Measurements from ENCODE around the gene SLC34A1.
"Not testable (repeated sequence)": the region's sequence is repeated elsewhere in the genome, so short reads cannot be mapped to it uniquely, and the experiment has no call there.

Gene SLC34A1

GRCh38 chr5:177419046-177419445 is 34.8 kb downstream of the SLC34A1 start:
- Histone ChIP-seq H3K36me3 (ENCODE audit: insufficient read depth, low read length) (no peaks in the 10 kb centered on the region), H3K9me3 (ENCODE audit: insufficient read depth, low read depth, low read length) (no peaks in the 10 kb centered on the region), H3K4me2 (ENCODE audit: low read depth, low read length, poor library complexity, severe bottlenecking) (no peak overlapping the region), H3K4me3 (ENCODE audit: low read length, poor library complexity, severe bottlenecking) (no peak overlapping the region), H3K9me2 (replicated peaks; ENCODE audit: low read depth, low read length) (no peaks in the 10 kb centered on the region), H3F3A (ENCODE audit: low read depth) (no peaks in the 10 kb centered on the region), H3K27me3 (ENCODE audit: insufficient read depth, low read length, poor library complexity, severe bottlenecking) (no peaks in the 10 kb centered on the region), H2AFZ (ENCODE audit: low read length) (no peak overlapping the region), H3K4me1 (ENCODE audit: insufficient read depth, low read length, poor library complexity, severe bottlenecking) (no peaks in the 10 kb centered on the region), H3K9ac (ENCODE audit: low read depth, low read length, poor library complexity, severe bottlenecking) (no peak overlapping the region), H3K79me2 (ENCODE audit: insufficient read depth, low read length) (no peaks in the 10 kb centered on the region), H4K20me1 (ENCODE audit: insufficient read depth, low read length, poor library complexity, severe bottlenecking) (no peaks in the 10 kb centered on the region)
- no peak for TF ChIP-seq EZH2phosphoT487 (IDR thresholded peaks at IDR 0.05; ENCODE audit: borderline replicate concordance)
- no peak for TF ChIP-seq CTCF (conservative IDR thresholded peaks at IDR 0.05; ENCODE audit: low read length)

- H3F3A ChIP-seq (ENCODE audit: low read depth); H3K9me2 ChIP-seq (replicated peaks; ENCODE audit: low read depth, low read length); H3K27me3 ChIP-seq (ENCODE audit: insufficient read depth, low read length, poor library complexity, severe bottlenecking); H3K79me2 ChIP-seq (ENCODE audit: insufficient read depth, low read length); H3K9me3 ChIP-seq (ENCODE audit: insufficient read depth, low read depth, low read length); H3K9ac ChIP-seq (ENCODE audit: low read depth, low read length, poor library complexity, severe bottlenecking); H3K36me3 ChIP-seq (ENCODE audit: insufficient read depth, low read length); H3K4me1 ChIP-seq (ENCODE audit: insufficient read depth, low read length, poor library complexity, severe bottlenecking); H3K4me3 ChIP-seq (ENCODE audit: low read length, poor library complexity, severe bottlenecking); H4K20me1 ChIP-seq (ENCODE audit: insufficient read depth, low read length, poor library complexity, severe bottlenecking); H2AFZ ChIP-seq (ENCODE audit: low read length); H3K4me2 ChIP-seq (ENCODE audit: low read depth, low read length, poor library complexity, severe bottlenecking): not testable (repeated sequence)
These were observed 36.2 kb downstream of the SLC34A1 start for GRCh38 chr5:177420472-177420871.

GRCh38 chr5:177421062-177421798 is 37.0 kb downstream of the SLC34A1 start:
- H3K4me1 ChIP-seq (ENCODE audit: insufficient read depth, low read length, poor library complexity, severe bottlenecking) = peaks cover 4% of the 10 kb centered on the region
- H3K9me2 ChIP-seq (replicated peaks; ENCODE audit: low read depth, low read length) = no peaks in the 10 kb centered on the region
- no peaks in the 10 kb centered on the region for H3F3A ChIP-seq (ENCODE audit: low read depth)
- H3K4me2 ChIP-seq (ENCODE audit: low read depth, low read length, poor library complexity, severe bottlenecking) = no peak overlapping the region
- H3K36me3 ChIP-seq (ENCODE audit: insufficient read depth, low read length) = no peaks in the 10 kb centered on the region
- no peak overlapping the region for H2AFZ ChIP-seq (ENCODE audit: low read length)
- H4K20me1 ChIP-seq (ENCODE audit: insufficient read depth, low read length, poor library complexity, severe bottlenecking) = no peaks in the 10 kb centered on the region
- no peaks in the 10 kb centered on the region for H3K9me3 ChIP-seq (ENCODE audit: insufficient read depth, low read depth, low read length)
- TF ChIP-seq EZH2phosphoT487 (IDR thresholded peaks at IDR 0.05; ENCODE audit: borderline replicate concordance) (no peak), CTCF (conservative IDR thresholded peaks at IDR 0.05; ENCODE audit: low read length) (no peak)
- no peak overlapping the region for H3K9ac ChIP-seq (ENCODE audit: low read depth, low read length, poor library complexity, severe bottlenecking)
- no peaks in the 10 kb centered on the region for H3K27me3 ChIP-seq (ENCODE audit: insufficient read depth, low read length, poor library complexity, severe bottlenecking)
- no peak overlapping the region for H3K4me3 ChIP-seq (ENCODE audit: low read length, poor library complexity, severe bottlenecking)
- no peaks in the 10 kb centered on the region for H3K79me2 ChIP-seq (ENCODE audit: insufficient read depth, low read length)

- H3K4me1 ChIP-seq (ENCODE audit: insufficient read depth, low read length, poor library complexity, severe bottlenecking) = peaks cover 11% of the 10 kb centered on the region
These were observed 39.4 kb downstream of the SLC34A1 start for GRCh38 chr5:177423671-177424070.

More at GRCh38 chr5:177423671-177424070, 39.4 kb downstream of the SLC34A1 start:
- Histone ChIP-seq H3K27me3 (ENCODE audit: insufficient read depth, low read length, poor library complexity, severe bottlenecking) (no peaks in the 10 kb centered on the region), H3K4me3 (ENCODE audit: low read length, poor library complexity, severe bottlenecking) (no peak overlapping the region), H3K79me2 (ENCODE audit: insufficient read depth, low read length) (peaks cover 20% of the 10 kb centered on the region), H3K4me2 (ENCODE audit: low read depth, low read length, poor library complexity, severe bottlenecking) (no peak overlapping the region), H4K20me1 (ENCODE audit: insufficient read depth, low read length, poor library complexity, severe bottlenecking) (peaks cover 8% of the 10 kb centered on the region), H3K36me3 (ENCODE audit: insufficient read depth, low read length) (no peaks in the 10 kb centered on the region), H3K9ac (ENCODE audit: low read depth, low read length, poor library complexity, severe bottlenecking) (no peak overlapping the region), H3F3A (ENCODE audit: low read depth) (no peaks in the 10 kb centered on the region), H3K9me2 (replicated peaks; ENCODE audit: low read depth, low read length) (no peaks in the 10 kb centered on the region), H2AFZ (ENCODE audit: low read length) (no peak overlapping the region), H3K9me3 (ENCODE audit: insufficient read depth, low read depth, low read length) (no peaks in the 10 kb centered on the region)
- TF ChIP-seq CTCF (conservative IDR thresholded peaks at IDR 0.05; ENCODE audit: low read length) (no peak), EZH2phosphoT487 (IDR thresholded peaks at IDR 0.05; ENCODE audit: borderline replicate concordance) (no peak)

All from Loucy (cell line).